K562 (cell line): ENCODE results near the gene CSNK1A1. TPM values are rescaled to one million over a fixed set of nuclear protein-coding genes. Genes with fewer than 3 reads are reported as not detected.

ENCODE experiments used
- CEBPZ ChIP-seq: fragments of 150-350 bp; IDR thresholded peaks from 2 replicates; pipeline ENCODE4 v1.6.1; 2014; ENCODE audit warnings: low read depth, mild to moderate bottlenecking, low read length, borderline replicate concordance
- CSDE1 ChIP-seq, 2 experiments: fragments of 450-650 bp; IDR thresholded peaks; 2 replicates each; pipeline ENCODE4 v1.6.1; 2016; ENCODE audit warnings: mild to moderate bottlenecking in 1 of 2
- E2F3 ChIP-seq: fragments of 250-450 bp; sonication (Bioruptor Pico); IDR thresholded peaks from 2 replicates; pipeline ENCODE4 v1.4.0; 2020; ENCODE audit warnings: mild to moderate bottlenecking
- LEF1 ChIP-seq: fragments of 450-650 bp; IDR thresholded peaks from 2 replicates; pipeline ENCODE4 v1.6.1; 2016; ENCODE audit warnings: mild to moderate bottlenecking
- MEIS2 ChIP-seq: fragments of 450-650 bp; IDR thresholded peaks from 2 replicates; pipeline ENCODE4 v1.6.1; 2014; ENCODE audit warnings: mild to moderate bottlenecking; ENCODE audit not compliant: partially characterized antibody
- NONO ChIP-seq, 2 experiments: fragments of 200-400 bp in 1 of 2; fragments of 450-650 bp in 1 of 2; formaldehyde crosslinking in 1 of 2; IDR thresholded peaks; 2 replicates each; pipeline ENCODE4 v1.6.1; 2017; ENCODE audit warnings: low read depth in 2 of 2, mild to moderate bottlenecking in 2 of 2, moderate library complexity in 2 of 2, low read length in 1 of 2
- POLR3G ChIP-seq: IDR thresholded peaks from 2 replicates; pipeline ENCODE4 v1.6.1; 2011; ENCODE audit not compliant: insufficient read length, insufficient replicate concordance; ENCODE audit errors: extremely low read depth
- PREB ChIP-seq: sonication (generic); formaldehyde crosslinking; IDR thresholded peaks from 2 replicates; pipeline ENCODE4 v1.8.1; 2023; ENCODE audit warnings: mild to moderate bottlenecking, missing genetic modification reagents
- RBFOX2 ChIP-seq: fragments of 200-400 bp; formaldehyde crosslinking; IDR thresholded peaks from 2 replicates; pipeline ENCODE4 v1.6.1; 2017; ENCODE audit warnings: low read depth, mild to moderate bottlenecking, low read length, moderate library complexity
- SETDB1 ChIP-seq: IDR thresholded peaks from one replicate; pipeline ENCODE4 v1.6.1; 2012; ENCODE audit warnings: low read length, control low read depth, inconsistent platforms
- SMARCA5 ChIP-seq: fragments of 450-650 bp; IDR thresholded peaks from 2 replicates; pipeline ENCODE4 v1.6.1; 2016
- SPI1 ChIP-seq: IDR thresholded peaks from 2 replicates; pipeline ENCODE4 v1.6.1; 2011; ENCODE audit warnings: low read depth, low read length, control low read depth, borderline replicate concordance
- WHSC1 ChIP-seq: IDR thresholded peaks from one replicate; pipeline ENCODE4 v1.6.1; 2012; ENCODE audit warnings: low read length, control low read depth, inconsistent platforms
- ZBTB5 ChIP-seq: fragments of 450-650 bp; IDR thresholded peaks from 2 replicates; pipeline ENCODE4 v1.6.1; 2017; ENCODE audit warnings: antibody characterized with exemption
- ZNF316 ChIP-seq: fragments of 450-650 bp; IDR thresholded peaks from 2 replicates; pipeline ENCODE4 v1.6.1; 2016
- ZNF512 ChIP-seq: IDR thresholded peaks from 2 replicates; pipeline ENCODE4 v1.6.1; 2016; ENCODE audit warnings: missing genetic modification characterization, missing compliant biosample characterization
- ZNF695 ChIP-seq: fragments of 450-650 bp; formaldehyde crosslinking; IDR thresholded peaks from 2 replicates; pipeline ENCODE4 v1.4.0; 2020; ENCODE audit warnings: mild to moderate bottlenecking, moderate library complexity
- polyA plus RNA-seq, 8 experiments: library from polyadenylated mRNA; depleted of rRNA in 4 of 8; stranded (reverse) in 5 of 8; unstranded in 3 of 8; fragments of >200 nt; fragmentation: Nextera tagmentation in 2 of 8; fragmentation: Illumina TruSeq in 1 of 8; extraction: Ambion mirVana in 2 of 8; extraction: Trizol in 1 of 8; gene quantifications; 2 replicates each; pipeline versions ENCODE4 v1.2.1 to v1.2.3, GENCODE V29; 2011 to 2014; ENCODE audit warnings: inconsistent platforms in 1 of 8, missing spikeins in 1 of 8
- total RNA-seq, 7 experiments: library from RNA; depleted of rRNA in 6 of 7; stranded (reverse); fragments of >200 nt in 6 of 7; fragmentation: Illumina TruSeq in 2 of 7; extraction: Trizol in 2 of 7; gene quantifications; 2 replicates each; pipeline versions ENCODE4 v1.2.1 to v1.2.3, GENCODE V29; 2011 to 2021; ENCODE audit warnings: low replicate concordance in 1 of 7
- TF ChIP-seq, protein P1 (sequence below): IDR thresholded peaks from 2 replicates; pipeline ENCODE4 v1.6.1; 2012; ENCODE audit warnings: low read depth, low read length, improper control_type of control experiment, borderline replicate concordance

Gene CSNK1A1
- total and polyA plus RNA-seq, 9 of the 15 experiments (the other 6 are each of a cell fraction or from before 2014, with no cell fraction given), result 49.1 to 196 (median 154) TPM

DNA sequence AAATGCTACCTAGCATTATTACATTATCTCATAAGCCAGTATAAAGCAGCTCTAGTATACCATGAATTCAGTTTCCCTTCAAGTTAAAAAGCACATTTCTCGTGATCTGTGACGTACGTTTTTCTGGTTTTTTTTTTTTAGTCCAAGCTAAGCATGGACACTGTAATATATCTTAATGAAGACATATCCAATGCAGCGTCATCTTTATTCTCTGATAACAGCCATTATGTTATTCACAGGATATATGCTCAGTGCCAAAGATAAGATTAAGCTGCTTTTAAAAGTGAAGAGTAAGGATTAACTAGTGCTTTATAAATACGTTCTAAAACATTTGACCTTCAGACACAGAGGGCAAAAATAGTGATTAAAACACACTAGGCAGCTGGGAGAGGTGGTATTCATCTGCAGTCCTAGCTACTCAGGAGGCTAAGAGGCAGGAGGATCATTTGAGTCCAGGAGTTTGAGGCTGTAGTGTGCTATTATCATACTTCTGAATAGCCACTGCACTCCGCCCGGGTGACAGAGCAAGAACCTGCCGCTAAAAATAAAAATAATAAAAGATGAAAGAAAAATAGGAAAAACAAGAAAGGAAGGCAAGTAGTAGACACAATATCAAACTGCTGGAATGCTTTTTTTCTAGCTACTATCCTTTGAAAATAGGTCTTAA is 7.7 kb downstream of the CSNK1A1 start (continued):
- TF ChIP-seq CEBPZ (no peak), MEIS2 (peak; percentile 44), CSDE1 (IDR thresholded peaks at IDR 0.05) (no peak), SPI1 (no peak), LEF1 (no peak), ZBTB5 (no peak), ZNF316 (0 out of 2 replicates have a peak, but pooled peaks have one; percentile 6), POLR3G (no peak), SMARCA5 (no peak), SETDB1 (no peak), ZNF695 (no peak), PREB (CRISPR knock-in tag) (no peak), NONO (IDR thresholded peaks at IDR 0.05; ENCODE audit: low read depth in 2 of 2, low read length in 1 of 2) (no peak), E2F3 (CRISPR knock-in tag) (no peak), ZNF512 (tag) (no peak), WHSC1 (no peak), RBFOX2 (0 out of 2 replicates have a peak, but pooled peaks have one; percentile 13)
- TF ChIP-seq, protein P1, sequence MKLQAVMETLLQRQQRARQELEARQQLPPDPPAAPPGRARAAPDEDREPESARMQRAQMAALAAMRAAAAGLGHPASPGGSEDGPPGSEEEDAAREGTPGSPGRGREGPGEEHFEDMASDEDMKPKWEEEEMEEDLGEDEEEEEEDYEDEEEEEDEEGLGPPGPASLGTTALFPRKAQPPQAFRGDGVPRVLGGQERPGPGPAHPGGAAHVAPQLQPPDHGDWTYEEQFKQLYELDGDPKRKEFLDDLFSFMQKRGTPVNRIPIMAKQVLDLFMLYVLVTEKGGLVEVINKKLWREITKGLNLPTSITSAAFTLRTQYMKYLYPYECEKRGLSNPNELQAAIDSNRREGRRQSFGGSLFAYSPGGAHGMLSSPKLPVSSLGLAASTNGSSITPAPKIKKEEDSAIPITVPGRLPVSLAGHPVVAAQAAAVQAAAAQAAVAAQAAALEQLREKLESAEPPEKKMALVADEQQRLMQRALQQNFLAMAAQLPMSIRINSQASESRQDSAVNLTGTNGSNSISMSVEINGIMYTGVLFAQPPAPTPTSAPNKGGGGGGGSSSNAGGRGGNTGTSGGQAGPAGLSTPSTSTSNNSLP, result 0 out of 2 replicates have a peak, but pooled peaks have one; percentile 53
